ENCODE results near the gene TUNAR. TPM values are rescaled to one million over a fixed set of nuclear protein-coding genes. Genes with fewer than 3 reads are reported as not detected.

The TUNAR gene
- total and polyA plus RNA-seq, 4 donors, result 0.01 to 0.09 TPM; not detected in 2

GRCh38 chr14:95906591-95906990, 30.0 kb downstream of the TUNAR start:
- no peak overlapping the region for H3K9ac ChIP-seq (ENCODE audit: insufficient read depth in 1 of 2, low read length in 2 of 2)
- 66 to 83% methylated on average over 4 of the region's 4 CpGs for WGBS, 2 donors
- TF ChIP-seq CTCF (IDR thresholded peaks at IDR 0.05; ENCODE audit: control extremely low read depth, extremely low read depth), result no peak

GRCh38 chr14:95910628-95911027, 34.0 kb downstream of the TUNAR start:
- Histone ChIP-seq H3K27ac (ENCODE audit: low read depth in 1 of 2, low read length in 1 of 2) (no peak overlapping the region), H3K36me3 (ENCODE audit: control insufficient read depth in 4 of 4, insufficient read depth in 4 of 4, low read length in 4 of 4) (no peaks in the 10 kb centered on the region), H3K27me3 (ENCODE audit: control insufficient read depth in 3 of 3, insufficient read depth in 3 of 3, low read length in 2 of 3) (peaks cover 0 to 3% (median 0%) of the 10 kb centered on the region in 3 donors), H3K4me3 (no peak overlapping the region), H3K9me3 (ENCODE audit: control insufficient read depth in 4 of 4, insufficient read depth in 3 of 4, low read length in 3 of 4) (peaks cover 0 to 5% (median 0%) of the 10 kb centered on the region in 4 donors), H3K9ac (ENCODE audit: insufficient read depth in 1 of 2, low read length in 2 of 2) (no peak overlapping the region), H3K4me1 (ENCODE audit: control insufficient read depth in 5 of 5, insufficient read depth in 5 of 5, low read length in 5 of 5) (no peaks in the 10 kb centered on the region)
- WGBS, 2 donors, result 46 to 56% methylated on average over 4 of the region's 4 CpGs
- no peak for TF ChIP-seq CTCF (IDR thresholded peaks at IDR 0.05; ENCODE audit: control extremely low read depth, extremely low read depth)
- ATAC-seq (ENCODE audit: insufficient read depth, low FRiP score) (no peak), DNase-seq (no peak)

More at GRCh38 chr14:95906591-95906990, 30.0 kb downstream of the TUNAR start:
- Histone ChIP-seq H3K4me1 (ENCODE audit: control insufficient read depth in 5 of 5, insufficient read depth in 5 of 5, low read length in 5 of 5) (no peaks in the 10 kb centered on the region), H3K9me3 (ENCODE audit: control insufficient read depth in 4 of 4, insufficient read depth in 3 of 4, low read length in 3 of 4) (peaks cover 0 to 4% (median 0%) of the 10 kb centered on the region in 4 donors), H3K36me3 (ENCODE audit: control insufficient read depth in 4 of 4, insufficient read depth in 4 of 4, low read length in 4 of 4) (no peaks in the 10 kb centered on the region), H3K4me3 (no peak overlapping the region), H3K27ac (ENCODE audit: low read depth in 1 of 2, low read length in 1 of 2) (no peak overlapping the region), H3K27me3 (ENCODE audit: control insufficient read depth in 3 of 3, insufficient read depth in 3 of 3, low read length in 2 of 3) (no peaks in the 10 kb centered on the region)
- ATAC-seq (ENCODE audit: insufficient read depth, low FRiP score) (no peak), DNase-seq (no peak)

GRCh38 chr14:95911456-95911855, 34.8 kb downstream of the TUNAR start:
- Histone ChIP-seq H3K27ac (ENCODE audit: low read depth in 1 of 2, low read length in 1 of 2) (no peak overlapping the region), H3K4me1 (ENCODE audit: control insufficient read depth in 5 of 5, insufficient read depth in 5 of 5, low read length in 5 of 5) (no peaks in the 10 kb centered on the region), H3K27me3 (ENCODE audit: control insufficient read depth in 3 of 3, insufficient read depth in 3 of 3, low read length in 2 of 3) (peaks cover 0 to 3% (median 0%) of the 10 kb centered on the region in 3 donors), H3K9me3 (ENCODE audit: control insufficient read depth in 4 of 4, insufficient read depth in 3 of 4, low read length in 3 of 4) (peaks cover 0 to 5% (median 0%) of the 10 kb centered on the region in 4 donors), H3K36me3 (ENCODE audit: control insufficient read depth in 4 of 4, insufficient read depth in 4 of 4, low read length in 4 of 4) (no peaks in the 10 kb centered on the region), H3K4me3 (no peak overlapping the region), H3K9ac (ENCODE audit: insufficient read depth in 1 of 2, low read length in 2 of 2) (no peak overlapping the region)
- DNase-seq (no peak), ATAC-seq (ENCODE audit: insufficient read depth, low FRiP score) (no peak)
- TF ChIP-seq CTCF (IDR thresholded peaks at IDR 0.05; ENCODE audit: control extremely low read depth, extremely low read depth), result no peak
- WGBS, 2 donors, result 92 to 93% methylated on average over 7 of the region's 7 CpGs

- Histone ChIP-seq H3K9ac (ENCODE audit: insufficient read depth in 1 of 2, low read length in 2 of 2) (no peak overlapping the region), H3K4me3 (no peak overlapping the region), H3K36me3 (ENCODE audit: control insufficient read depth in 4 of 4, insufficient read depth in 4 of 4, low read length in 4 of 4) (no peaks in the 10 kb centered on the region), H3K9me3 (ENCODE audit: control insufficient read depth in 4 of 4, insufficient read depth in 3 of 4, low read length in 3 of 4) (peaks cover 0 to 2% (median 0%) of the 10 kb centered on the region in 4 donors), H3K27me3 (ENCODE audit: control insufficient read depth in 3 of 3, insufficient read depth in 3 of 3, low read length in 2 of 3) (peaks cover 0 to 7% (median 0%) of the 10 kb centered on the region in 3 donors), H3K27ac (ENCODE audit: low read depth in 1 of 2, low read length in 1 of 2) (no peak overlapping the region), H3K4me1 (ENCODE audit: control insufficient read depth in 5 of 5, insufficient read depth in 5 of 5, low read length in 5 of 5) (no peaks in the 10 kb centered on the region)
- no peak for ATAC-seq (ENCODE audit: insufficient read depth, low FRiP score)
- DNase-seq, result no peak
- 37 to 49% methylated on average over 7 of the region's 7 CpGs for WGBS, 2 donors
- no peak for TF ChIP-seq CTCF (IDR thresholded peaks at IDR 0.05; ENCODE audit: control extremely low read depth, extremely low read depth)
Measured at GRCh38 chr14:95915330-95915729, 38.7 kb downstream of the TUNAR start.

Measured in lung (tissue), 12 donors.